HEK293 (cell line): ENCODE results near the gene HOXB13.

ENCODE experiments used
- CTCF ChIA-PET: fragments of 350-600 bp; formaldehyde crosslinking; extraction: SDS; loops from one replicate; lab custom pipeline; 2021; ENCODE audit warnings: antibody characterized with exemption; lab: Yijun Ruan, JAX
- POLR2A ChIA-PET: fragments of 300-600 bp; formaldehyde crosslinking; extraction: SDS; loops from one replicate; lab custom pipeline; 2020; ENCODE audit warnings: antibody characterized with exemption, inconsistent platforms; lab: Yijun Ruan, JAX
- H3K27ac ChIP-seq: fragments of 200-500 bp; sonication (Bioruptor generic); 2 replicates; pipeline ENCODE4 v1.5.1; 2014; ENCODE audit warnings: low read depth, low read length, control low read depth, inconsistent platforms; ENCODE audit errors: extremely low read depth
- H3K36me3 ChIP-seq, 2 experiments: fragments of 200-500 bp in 1 of 2; sonication (Bioruptor generic) in 1 of 2; 1 replicate in 1 of 2; 2 replicates in 1 of 2; pipeline ENCODE4 v1.5.1; 2014 to 2017; ENCODE audit warnings: inconsistent platforms in 2 of 2, low read length in 2 of 2; ENCODE audit not compliant: control insufficient read depth in 2 of 2, insufficient read depth in 1 of 2
- H3K4me1 ChIP-seq: fragments of 200-500 bp; sonication (Bioruptor generic); 2 replicates; pipeline ENCODE4 v1.5.1; 2014; ENCODE audit warnings: mild to moderate bottlenecking, low read length, inconsistent platforms; ENCODE audit not compliant: control insufficient read depth, insufficient read depth
- H3K4me3 ChIP-seq: 2 replicates; pipeline ENCODE4 v1.5.1; 2011; ENCODE audit warnings: low read depth, mild to moderate bottlenecking, control low read depth, low read length, moderate library complexity
- H3K9me3 ChIP-seq: fragments of 200-500 bp; sonication (Bioruptor generic); 2 replicates; pipeline ENCODE4 v1.5.1; 2014; ENCODE audit warnings: low read depth, low read length, inconsistent platforms; ENCODE audit not compliant: control insufficient read depth, insufficient read depth
- IKZF3 ChIP-seq: fragments of 450-650 bp; IDR thresholded peaks from 2 replicates; pipeline ENCODE4 v1.5.0; 2018; ENCODE audit warnings: missing biosample characterization, mild to moderate bottlenecking, missing genetic modification characterization, moderate library complexity
- KLF7 ChIP-seq: fragments of 450-650 bp; formaldehyde crosslinking; IDR thresholded peaks from 2 replicates; pipeline ENCODE4 v1.5.1; 2016; ENCODE audit warnings: missing biosample characterization, missing genetic modification characterization, borderline replicate concordance
- TCF7L2 ChIP-seq: IDR thresholded peaks from 2 replicates; pipeline ENCODE4 v1.6.1; 2011; ENCODE audit warnings: low read depth, mild to moderate bottlenecking, inconsistent platforms, low read length, moderate library complexity, borderline replicate concordance
- ZFP3 ChIP-seq: fragments of 450-650 bp; formaldehyde crosslinking; IDR thresholded peaks from 2 replicates; pipeline ENCODE4 v1.5.1; 2016; ENCODE audit warnings: low read depth, missing biosample characterization, missing genetic modification characterization
- ZNF10 ChIP-seq: fragments of 450-650 bp; formaldehyde crosslinking; IDR thresholded peaks from 2 replicates; pipeline ENCODE4 v1.5.1; 2017; ENCODE audit warnings: missing biosample characterization, missing genetic modification characterization
- ZNF157 ChIP-seq: fragments of 450-650 bp; formaldehyde crosslinking; IDR thresholded peaks from 2 replicates; pipeline ENCODE4 v1.5.1; 2016; ENCODE audit warnings: missing biosample characterization, missing genetic modification characterization
- ZNF169 ChIP-seq: fragments of 450-650 bp; formaldehyde crosslinking; IDR thresholded peaks from 2 replicates; pipeline ENCODE4 v1.5.1; 2016; ENCODE audit warnings: missing biosample characterization, missing genetic modification characterization
- ZNF274 ChIP-seq, 2 experiments: fragments of 200-500 bp in 1 of 2; fragments of 450-650 bp in 1 of 2; sonication (Bioruptor generic) in 1 of 2; formaldehyde crosslinking in 1 of 2; IDR thresholded peaks; 2 replicates each; pipeline versions ENCODE4 v1.5.1 to v1.6.1; 2014 to 2016; ENCODE audit warnings: borderline replicate concordance in 1 of 2, inconsistent platforms in 1 of 2, low read length in 1 of 2, missing biosample characterization in 1 of 2, missing genetic modification characterization in 1 of 2
- ZNF341 ChIP-seq: fragments of 450-650 bp; formaldehyde crosslinking; IDR thresholded peaks from 2 replicates; pipeline ENCODE4; 2016; ENCODE audit warnings: low read depth, missing biosample characterization, missing genetic modification characterization
- ZNF423 ChIP-seq: fragments of 450-650 bp; formaldehyde crosslinking; IDR thresholded peaks from 2 replicates; pipeline ENCODE4 v1.5.1; 2016; ENCODE audit warnings: missing biosample characterization, missing genetic modification characterization
- ZNF571 ChIP-seq: fragments of 450-650 bp; formaldehyde crosslinking; IDR thresholded peaks from 2 replicates; pipeline ENCODE4 v1.5.0; 2017; ENCODE audit warnings: missing biosample characterization, missing genetic modification characterization
- ZNF670 ChIP-seq: fragments of 450-650 bp; formaldehyde crosslinking; IDR thresholded peaks from 2 replicates; pipeline ENCODE4 v1.5.1; 2016; ENCODE audit warnings: missing biosample characterization, missing genetic modification characterization, low read depth
- TF ChIP-seq, protein P1 (sequence below): fragments of 450-650 bp; formaldehyde crosslinking; IDR thresholded peaks from 2 replicates; pipeline ENCODE4 v1.5.1; 2016; ENCODE audit warnings: missing biosample characterization, missing genetic modification characterization
- TF ChIP-seq, protein P2 (sequence below): fragments of 450-650 bp; formaldehyde crosslinking; IDR thresholded peaks from 2 replicates; pipeline ENCODE4 v1.5.1; 2016; ENCODE audit warnings: missing biosample characterization, missing genetic modification characterization
- TF ChIP-seq, protein P3 (sequence below): fragments of 450-650 bp; formaldehyde crosslinking; IDR thresholded peaks from 2 replicates; pipeline ENCODE4 v1.5.1; 2016; ENCODE audit warnings: missing biosample characterization, missing genetic modification characterization
- TF ChIP-seq, protein P4 (sequence below): fragments of 450-650 bp; formaldehyde crosslinking; IDR thresholded peaks from 2 replicates; pipeline ENCODE4 v1.5.1; 2016; ENCODE audit warnings: missing biosample characterization, missing genetic modification characterization

HOXB13 gene

DNA sequence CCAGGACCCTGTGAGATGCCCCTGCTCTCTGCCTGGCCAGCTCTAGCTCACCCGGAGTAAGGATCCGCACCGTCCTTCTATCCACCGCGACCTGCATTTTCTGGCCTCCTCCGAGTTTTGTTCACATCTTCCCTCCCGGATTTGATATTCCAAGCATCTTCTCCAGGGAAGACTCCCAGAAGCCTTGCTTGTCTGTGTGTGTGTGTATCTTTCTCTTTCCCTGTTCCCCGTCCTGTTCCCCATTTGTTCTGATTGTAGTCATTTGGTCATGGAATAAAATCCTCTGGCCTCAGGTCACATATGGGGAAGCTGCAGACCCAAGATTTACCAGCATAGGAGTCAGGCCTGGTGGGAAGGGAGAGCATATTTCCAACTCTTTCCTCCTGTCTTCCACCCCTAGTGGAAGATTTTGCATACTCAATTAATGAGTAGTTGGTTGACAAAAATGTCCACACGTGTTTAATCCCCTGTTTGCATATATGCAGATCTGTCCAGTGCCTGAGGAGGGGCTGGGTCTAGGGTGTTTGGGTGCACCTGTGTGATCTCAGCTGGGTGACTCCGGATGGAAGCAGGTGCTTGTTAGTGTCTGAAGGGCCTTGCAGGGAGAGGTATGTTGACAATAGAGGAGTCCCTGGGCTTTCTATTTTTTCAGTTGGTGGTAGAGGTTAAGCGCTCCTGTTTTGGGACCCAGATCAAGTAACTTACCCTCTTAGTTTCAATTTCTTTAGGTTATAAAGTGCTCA is 8.1 kb downstream of the HOXB13 start:
- TF ChIP-seq IKZF3 (tag by site-specific recombination): 0 out of 2 replicates have a peak, but pooled peaks have one; percentile 35
- TF ChIP-seq ZNF670 (tag by site-specific recombination): no peak
- TF ChIP-seq, all 188 proteins: peak for 1
- POLR2A ChIA-PET: interaction anchor here (1.1 kb wide), 1 partner anchor 8 kb away, joined by 8 read pairs; the partner anchor contains the start of gene HOXB13
- CTCF ChIA-PET: interaction anchor here (0.7 to 14.1 kb wide), 11 partner anchors 8 to 762 kb away, joined by 3 to 246 read pairs (median 4); no protein-coding TSS in a partner anchor
- Histone ChIP-seq H3K9me3 (no peaks in the 10 kb centered on the region), H3K27ac (no peak overlapping the region), H3K4me3 (no peak overlapping the region), H3K36me3 (peaks cover 0 to 7% of the 10 kb centered on the region in 2 experiments; a peak in 1 of 3 replicates), H3K4me1 (no peaks in the 10 kb centered on the region)

DNA sequence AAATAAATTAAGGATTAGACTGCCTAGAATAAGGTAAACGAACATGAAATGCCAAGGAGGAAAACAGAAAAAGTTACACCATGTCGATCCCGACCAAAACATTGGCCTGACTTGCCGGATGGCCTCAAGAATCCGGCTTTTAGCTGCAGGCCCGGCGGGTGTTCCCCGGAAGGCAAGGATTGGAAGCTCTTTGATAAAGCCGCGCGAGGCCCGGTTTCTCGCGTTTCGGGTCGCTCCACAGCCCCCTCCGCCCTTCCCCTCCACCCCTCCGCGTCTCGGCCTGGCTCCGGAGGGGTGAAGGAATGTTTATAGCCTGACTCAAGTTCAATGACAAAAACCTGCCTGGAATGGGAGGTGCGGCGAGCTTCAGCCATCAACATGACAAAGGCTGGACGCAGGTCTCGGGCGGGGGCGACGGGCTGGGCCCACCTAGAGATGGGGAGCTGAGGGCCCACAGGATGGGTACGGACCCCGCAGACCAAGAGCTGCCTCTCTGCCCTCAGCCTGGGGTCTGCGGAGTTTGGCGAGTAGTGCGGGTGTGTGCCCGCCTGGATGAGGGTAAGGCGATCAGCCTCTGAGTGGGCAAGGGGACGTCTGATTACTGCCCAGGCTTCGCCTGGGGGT is 8.8 kb downstream of the HOXB13 start:
- H3K4me1 ChIP-seq: no peaks in the 10 kb centered on the region
- no peak overlapping the region for H3K4me3 ChIP-seq
- no peaks in the 10 kb centered on the region for H3K9me3 ChIP-seq
- CTCF ChIA-PET: interaction anchor here (0.6 to 14.1 kb wide), 9 partner anchors 10 to 547 kb away, joined by 3 to 246 read pairs (median 4); no protein-coding TSS in a partner anchor
- H3K36me3 ChIP-seq: peaks cover 0 to under 1% of the 10 kb centered on the region in 2 experiments; a peak in 1 of 3 replicates
- POLR2A ChIA-PET: interaction anchor here (1.1 kb wide), 1 partner anchor 9 kb away, joined by 8 read pairs; the partner anchor contains the start of gene HOXB13
- TF ChIP-seq ZFP3: no peak
- TF ChIP-seq, protein P1, sequence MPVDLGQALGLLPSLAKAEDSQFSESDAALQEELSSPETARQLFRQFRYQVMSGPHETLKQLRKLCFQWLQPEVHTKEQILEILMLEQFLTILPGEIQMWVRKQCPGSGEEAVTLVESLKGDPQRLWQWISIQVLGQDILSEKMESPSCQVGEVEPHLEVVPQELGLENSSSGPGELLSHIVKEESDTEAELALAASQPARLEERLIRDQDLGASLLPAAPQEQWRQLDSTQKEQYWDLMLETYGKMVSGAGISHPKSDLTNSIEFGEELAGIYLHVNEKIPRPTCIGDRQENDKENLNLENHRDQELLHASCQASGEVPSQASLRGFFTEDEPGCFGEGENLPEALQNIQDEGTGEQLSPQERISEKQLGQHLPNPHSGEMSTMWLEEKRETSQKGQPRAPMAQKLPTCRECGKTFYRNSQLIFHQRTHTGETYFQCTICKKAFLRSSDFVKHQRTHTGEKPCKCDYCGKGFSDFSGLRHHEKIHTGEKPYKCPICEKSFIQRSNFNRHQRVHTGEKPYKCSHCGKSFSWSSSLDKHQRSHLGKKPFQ (tag by site-specific recombination): no peak
- peak; percentile 83 for TF ChIP-seq TCF7L2
- H3K27ac ChIP-seq: no peak overlapping the region

DNA sequence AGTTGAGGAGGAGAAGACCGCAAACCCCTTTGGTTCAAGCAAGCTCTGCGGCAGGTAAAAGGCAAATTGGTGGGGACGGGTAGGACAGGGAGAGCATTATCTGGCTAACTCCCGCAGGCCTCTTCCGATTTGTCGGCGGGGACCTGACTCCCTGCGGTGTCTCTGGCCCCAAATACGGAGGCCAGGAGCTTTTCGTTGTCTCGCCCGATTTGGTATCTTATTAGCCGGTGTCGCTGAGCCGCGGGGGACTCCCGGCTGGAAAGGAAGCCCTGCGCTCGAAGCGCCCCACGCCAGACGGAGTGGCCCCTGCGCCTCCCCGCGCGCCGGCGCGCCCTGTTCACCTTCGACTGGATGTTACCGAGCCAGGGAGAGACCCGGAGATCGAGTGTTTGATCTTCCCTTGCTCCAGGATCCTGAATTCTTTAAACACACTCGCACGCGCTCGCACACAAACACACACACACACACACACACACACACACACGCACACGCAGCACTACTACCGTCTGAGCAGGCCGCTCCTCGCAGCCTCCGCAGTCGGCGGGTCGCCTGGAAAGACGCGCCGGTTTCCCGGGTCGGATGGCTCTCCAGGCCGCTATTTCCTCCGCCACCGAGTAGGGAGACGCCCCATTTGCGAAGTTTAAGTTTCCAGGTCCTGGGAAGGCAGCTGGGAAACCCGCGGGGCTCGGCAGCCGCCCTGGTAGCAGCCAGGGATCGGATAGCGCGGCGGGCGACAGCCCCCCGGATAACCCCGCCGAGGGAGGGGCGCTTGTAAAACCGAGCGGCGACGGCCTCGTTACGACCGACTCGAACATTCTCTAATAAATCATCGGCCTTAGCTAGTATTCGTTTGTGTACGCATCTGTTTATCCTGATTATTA is 9.5 kb downstream of the HOXB13 start:
- Histone ChIP-seq H3K4me1 (no peaks in the 10 kb centered on the region), H3K27ac (no peak overlapping the region), H3K9me3 (no peaks in the 10 kb centered on the region), H3K36me3 (no peaks in the 10 kb centered on the region), H3K4me3 (peak overlapping the region; percentile 32)
- CTCF ChIA-PET: interaction anchor here (0.6 to 14.1 kb wide), 12 partner anchors 9 to 547 kb away, joined by 3 to 246 read pairs (median 4); no protein-coding TSS in a partner anchor
- POLR2A ChIA-PET: interaction anchor here (1.0 kb wide), 1 partner anchor 10 kb away, joined by 3 read pairs; the partner anchor contains the start of gene HOXB13
- TF ChIP-seq, protein P2, sequence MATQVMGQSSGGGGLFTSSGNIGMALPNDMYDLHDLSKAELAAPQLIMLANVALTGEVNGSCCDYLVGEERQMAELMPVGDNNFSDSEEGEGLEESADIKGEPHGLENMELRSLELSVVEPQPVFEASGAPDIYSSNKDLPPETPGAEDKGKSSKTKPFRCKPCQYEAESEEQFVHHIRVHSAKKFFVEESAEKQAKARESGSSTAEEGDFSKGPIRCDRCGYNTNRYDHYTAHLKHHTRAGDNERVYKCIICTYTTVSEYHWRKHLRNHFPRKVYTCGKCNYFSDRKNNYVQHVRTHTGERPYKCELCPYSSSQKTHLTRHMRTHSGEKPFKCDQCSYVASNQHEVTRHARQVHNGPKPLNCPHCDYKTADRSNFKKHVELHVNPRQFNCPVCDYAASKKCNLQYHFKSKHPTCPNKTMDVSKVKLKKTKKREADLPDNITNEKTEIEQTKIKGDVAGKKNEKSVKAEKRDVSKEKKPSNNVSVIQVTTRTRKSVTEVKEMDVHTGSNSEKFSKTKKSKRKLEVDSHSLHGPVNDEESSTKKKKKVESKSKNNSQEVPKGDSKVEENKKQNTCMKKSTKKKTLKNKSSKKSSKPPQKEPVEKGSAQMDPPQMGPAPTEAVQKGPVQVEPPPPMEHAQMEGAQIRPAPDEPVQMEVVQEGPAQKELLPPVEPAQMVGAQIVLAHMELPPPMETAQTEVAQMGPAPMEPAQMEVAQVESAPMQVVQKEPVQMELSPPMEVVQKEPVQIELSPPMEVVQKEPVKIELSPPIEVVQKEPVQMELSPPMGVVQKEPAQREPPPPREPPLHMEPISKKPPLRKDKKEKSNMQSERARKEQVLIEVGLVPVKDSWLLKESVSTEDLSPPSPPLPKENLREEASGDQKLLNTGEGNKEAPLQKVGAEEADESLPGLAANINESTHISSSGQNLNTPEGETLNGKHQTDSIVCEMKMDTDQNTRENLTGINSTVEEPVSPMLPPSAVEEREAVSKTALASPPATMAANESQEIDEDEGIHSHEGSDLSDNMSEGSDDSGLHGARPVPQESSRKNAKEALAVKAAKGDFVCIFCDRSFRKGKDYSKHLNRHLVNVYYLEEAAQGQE (tag by site-specific recombination): no peak
- TF ChIP-seq ZNF169 (tag by site-specific recombination) (no peak), ZNF341 (tag by site-specific recombination) (no peak), ZNF274 (IDR thresholded peaks at IDR 0.05; ENCODE audit: low read length) (no peak), ZNF274 (tag by site-specific recombination; IDR thresholded peaks at IDR 0.05; ENCODE audit: borderline replicate concordance) (no peak), ZNF423 (tag by site-specific recombination) (no peak), KLF7 (tag by site-specific recombination) (no peak), ZNF157 (tag by site-specific recombination) (no peak), ZNF571 (no peak), ZNF10 (tag by site-specific recombination) (no peak)
- TF ChIP-seq, protein P3, sequence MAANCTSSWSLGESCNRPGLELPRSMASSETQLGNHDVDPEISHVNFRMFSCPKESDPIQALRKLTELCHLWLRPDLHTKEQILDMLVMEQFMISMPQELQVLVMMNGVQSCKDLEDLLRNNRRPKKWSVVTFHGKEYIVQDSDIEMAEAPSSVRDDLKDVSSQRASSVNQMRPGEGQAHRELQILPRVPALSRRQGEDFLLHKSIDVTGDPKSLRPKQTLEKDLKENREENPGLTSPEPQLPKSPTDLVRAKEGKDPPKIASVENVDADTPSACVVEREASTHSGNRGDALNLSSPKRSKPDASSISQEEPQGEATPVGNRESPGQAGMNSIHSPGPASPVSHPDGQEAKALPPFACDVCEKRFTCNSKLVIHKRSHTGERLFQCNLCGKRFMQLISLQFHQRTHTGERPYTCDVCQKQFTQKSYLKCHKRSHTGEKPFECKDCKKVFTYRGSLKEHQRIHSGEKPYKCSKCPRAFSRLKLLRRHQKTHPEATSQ (tag by site-specific recombination): no peak
- TF ChIP-seq, protein P4, sequence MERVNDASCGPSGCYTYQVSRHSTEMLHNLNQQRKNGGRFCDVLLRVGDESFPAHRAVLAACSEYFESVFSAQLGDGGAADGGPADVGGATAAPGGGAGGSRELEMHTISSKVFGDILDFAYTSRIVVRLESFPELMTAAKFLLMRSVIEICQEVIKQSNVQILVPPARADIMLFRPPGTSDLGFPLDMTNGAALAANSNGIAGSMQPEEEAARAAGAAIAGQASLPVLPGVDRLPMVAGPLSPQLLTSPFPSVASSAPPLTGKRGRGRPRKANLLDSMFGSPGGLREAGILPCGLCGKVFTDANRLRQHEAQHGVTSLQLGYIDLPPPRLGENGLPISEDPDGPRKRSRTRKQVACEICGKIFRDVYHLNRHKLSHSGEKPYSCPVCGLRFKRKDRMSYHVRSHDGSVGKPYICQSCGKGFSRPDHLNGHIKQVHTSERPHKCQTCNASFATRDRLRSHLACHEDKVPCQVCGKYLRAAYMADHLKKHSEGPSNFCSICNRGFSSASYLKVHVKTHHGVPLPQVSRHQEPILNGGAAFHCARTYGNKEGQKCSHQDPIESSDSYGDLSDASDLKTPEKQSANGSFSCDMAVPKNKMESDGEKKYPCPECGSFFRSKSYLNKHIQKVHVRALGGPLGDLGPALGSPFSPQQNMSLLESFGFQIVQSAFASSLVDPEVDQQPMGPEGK: no peak
